ENCODE measurements around the gene SUCLG2.
"Not testable (repeated sequence)": the region's sequence is repeated elsewhere in the genome, so short reads cannot be mapped to it uniquely, and the experiment has no call there.

The SUCLG2 gene

GRCh38 chr3:67557848-67558355 is 96.5 kb downstream of the SUCLG2 start:
- no peak for DNase-seq

- no peak for DNase-seq
These were observed 102.9 kb downstream of the SUCLG2 start for GRCh38 chr3:67551361-67552016.

- no peak for DNase-seq
These were observed 103.9 kb downstream of the SUCLG2 start for GRCh38 chr3:67550541-67550940.

- not testable (repeated sequence) for DNase-seq
These were observed 111.7 kb downstream of the SUCLG2 start for GRCh38 chr3:67542502-67543250.

GRCh38 chr3:67540198-67540894 is 114.1 kb downstream of the SUCLG2 start:
- no peak for DNase-seq

- DNase-seq: not testable (repeated sequence)
These were observed 117.2 kb downstream of the SUCLG2 start for GRCh38 chr3:67537203-67537602.

GRCh38 chr3:67535006-67535405 is 119.4 kb downstream of the SUCLG2 start:
- DNase-seq: no peak

- DNase-seq: no peak
These were observed 119.8 kb downstream of the SUCLG2 start for GRCh38 chr3:67534594-67534993.

GRCh38 chr3:67531181-67532101 is 123.0 kb downstream of the SUCLG2 start:
- DNase-seq: no peak

GRCh38 chr3:67529915-67530314 is 124.5 kb downstream of the SUCLG2 start:
- no peak for DNase-seq

GRCh38 chr3:67529337-67529736 is 125.1 kb downstream of the SUCLG2 start:
- DNase-seq: no peak

GRCh38 chr3:67526246-67526645 is 128.2 kb downstream of the SUCLG2 start:
- no peak for DNase-seq

- DNase-seq: no peak
These were observed 130.4 kb downstream of the SUCLG2 start for GRCh38 chr3:67524046-67524445.

- DNase-seq: no peak
These were observed 132.3 kb downstream of the SUCLG2 start for GRCh38 chr3:67522081-67522480.

GRCh38 chr3:67521053-67521646 is 133.3 kb downstream of the SUCLG2 start:
- DNase-seq: no peak

GRCh38 chr3:67518236-67518635 is 136.2 kb downstream of the SUCLG2 start:
- DNase-seq: no peak

GRCh38 chr3:67517781-67518180 is 136.6 kb downstream of the SUCLG2 start:
- DNase-seq: no peak

GRCh38 chr3:67516496-67516895 is 137.9 kb downstream of the SUCLG2 start:
- no peak for DNase-seq

- no peak for DNase-seq
These were observed 138.6 kb downstream of the SUCLG2 start for GRCh38 chr3:67515778-67516177.

- no peak for DNase-seq
These were observed 144.8 kb downstream of the SUCLG2 start for GRCh38 chr3:67509471-67510075.

- no peak for DNase-seq
These were observed 146.8 kb downstream of the SUCLG2 start for GRCh38 chr3:67507584-67507983.

GRCh38 chr3:67500709-67501108 is 153.7 kb downstream of the SUCLG2 start:
- DNase-seq: no peak
